HEK293T (cell line): ENCODE results near the gene ZSCAN20.
"Not testable (repeated sequence)": the region's sequence is repeated elsewhere in the genome, so short reads cannot be mapped to it uniquely, and the experiment has no call there.

Experiments used
- CTCF ChIA-PET: fragments of 350-600 bp; formaldehyde crosslinking; extraction: SDS; loops from one replicate; lab custom pipeline; 2021; ENCODE audit warnings: antibody characterized with exemption, inconsistent platforms; lab: Yijun Ruan, JAX
- POLR2A ChIA-PET: fragments of 350-600 bp; formaldehyde crosslinking; extraction: SDS; loops from one replicate; lab custom pipeline; 2020; ENCODE audit warnings: antibody characterized with exemption, inconsistent platforms; lab: Yijun Ruan, JAX
- DNase-seq: peaks from one replicate; pipeline ENCODE4 v3.0.0; 2012; ENCODE audit warnings: mixed read lengths; ENCODE audit errors: extremely low spot score
- ARNT ChIP-seq: fragments of 450-650 bp; IDR thresholded peaks from 2 replicates; pipeline ENCODE4 v1.6.1; 2017; ENCODE audit warnings: mild to moderate bottlenecking
- BHLHE40 ChIP-seq: fragments of 450-650 bp; IDR thresholded peaks from 2 replicates; pipeline ENCODE4 v1.6.1; 2016; ENCODE audit warnings: mild to moderate bottlenecking, moderate library complexity, borderline replicate concordance
- CTBP1 ChIP-seq: fragments of 450-650 bp; IDR thresholded peaks from 2 replicates; pipeline ENCODE4 v1.6.1; 2016; ENCODE audit warnings: borderline replicate concordance
- ELF4 ChIP-seq: fragments of 450-650 bp; IDR thresholded peaks from 2 replicates; pipeline ENCODE4 v1.6.1; 2017; ENCODE audit warnings: antibody characterized with exemption
- FOXA1 ChIP-seq: fragments of 450-650 bp; IDR thresholded peaks from 2 replicates; pipeline ENCODE4 v1.6.1; 2016; ENCODE audit warnings: mild to moderate bottlenecking
- FOXK2 ChIP-seq: fragments of 450-650 bp; IDR thresholded peaks from 2 replicates; pipeline ENCODE4 v1.6.1; 2016; ENCODE audit warnings: mild to moderate bottlenecking
- FOXM1 ChIP-seq: fragments of 450-650 bp; IDR thresholded peaks from 2 replicates; pipeline ENCODE4 v1.6.1; 2017; ENCODE audit warnings: mild to moderate bottlenecking, borderline replicate concordance
- HDGF ChIP-seq: fragments of 450-650 bp; IDR thresholded peaks from 2 replicates; pipeline ENCODE4 v1.6.1; 2017; ENCODE audit warnings: antibody characterized with exemption, borderline replicate concordance
- L3MBTL2 ChIP-seq: fragments of 450-650 bp; conservative IDR thresholded peaks from 2 replicates; pipeline ENCODE4 v1.6.1; 2016; ENCODE audit warnings: mild to moderate bottlenecking
- LEF1 ChIP-seq: fragments of 450-650 bp; IDR thresholded peaks from 2 replicates; pipeline ENCODE4 v1.6.1; 2017; ENCODE audit warnings: mild to moderate bottlenecking, borderline replicate concordance
- NFRKB ChIP-seq: fragments of 450-650 bp; IDR thresholded peaks from 2 replicates; pipeline ENCODE4 v1.6.1; 2016; ENCODE audit warnings: mild to moderate bottlenecking, moderate library complexity
- SP1 ChIP-seq: fragments of 450-650 bp; IDR thresholded peaks from 2 replicates; pipeline ENCODE4 v1.6.1; 2017
- SUZ12 ChIP-seq: fragments of 450-650 bp; IDR thresholded peaks from 2 replicates; pipeline ENCODE4 v1.6.1; 2016; ENCODE audit warnings: mild to moderate bottlenecking
- TARDBP ChIP-seq: fragments of 450-650 bp; IDR thresholded peaks from 2 replicates; pipeline ENCODE4 v1.6.1; 2016
- ZNF384 ChIP-seq: fragments of 450-650 bp; IDR thresholded peaks from 2 replicates; pipeline ENCODE4 v1.6.1; 2016
- TF ChIP-seq, protein P1 (sequence below): fragments of 450-650 bp; IDR thresholded peaks from 2 replicates; pipeline ENCODE4 v1.6.1; 2016

Gene ZSCAN20

DNA sequence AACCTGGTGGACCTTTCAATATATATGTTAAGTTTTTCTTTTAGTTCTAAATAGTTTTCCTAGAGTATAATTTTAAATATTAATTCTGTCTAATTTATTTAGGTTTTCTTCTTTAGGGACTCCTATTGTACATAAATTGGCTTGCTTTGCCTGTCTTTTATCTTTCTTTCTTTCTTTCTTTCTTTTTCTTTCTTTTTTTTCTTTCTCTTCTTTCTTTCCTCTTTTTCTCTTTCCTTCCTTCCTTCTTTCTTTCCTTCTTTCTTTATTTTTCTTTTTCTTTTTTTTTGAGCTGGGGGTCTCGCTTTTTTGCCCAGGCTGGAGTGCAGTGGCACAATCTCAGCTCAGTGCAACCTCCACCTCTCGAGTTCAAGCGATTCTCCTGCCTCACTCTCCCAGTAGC, 35.2 kb downstream of the ZSCAN20 start:
- DNase-seq, result no peak
- TF ChIP-seq BHLHE40, result no peak
- TF ChIP-seq HDGF, result no peak
- TF ChIP-seq FOXM1, result no peak
- no peak for TF ChIP-seq LEF1
- TF ChIP-seq FOXK2, result no peak
- TF ChIP-seq ARNT, result no peak
- no peak for TF ChIP-seq CTBP1
- no peak for TF ChIP-seq SUZ12
- TF ChIP-seq ELF4, result no peak
- TF ChIP-seq, protein P1, sequence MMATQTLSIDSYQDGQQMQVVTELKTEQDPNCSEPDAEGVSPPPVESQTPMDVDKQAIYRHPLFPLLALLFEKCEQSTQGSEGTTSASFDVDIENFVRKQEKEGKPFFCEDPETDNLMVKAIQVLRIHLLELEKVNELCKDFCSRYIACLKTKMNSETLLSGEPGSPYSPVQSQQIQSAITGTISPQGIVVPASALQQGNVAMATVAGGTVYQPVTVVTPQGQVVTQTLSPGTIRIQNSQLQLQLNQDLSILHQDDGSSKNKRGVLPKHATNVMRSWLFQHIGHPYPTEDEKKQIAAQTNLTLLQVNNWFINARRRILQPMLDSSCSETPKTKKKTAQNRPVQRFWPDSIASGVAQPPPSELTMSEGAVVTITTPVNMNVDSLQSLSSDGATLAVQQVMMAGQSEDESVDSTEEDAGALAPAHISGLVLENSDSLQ, result no peak
- no peak for TF ChIP-seq FOXA1
- ChIA-PET CTCF (no interaction called here), POLR2A (no interaction called here)

DNA sequence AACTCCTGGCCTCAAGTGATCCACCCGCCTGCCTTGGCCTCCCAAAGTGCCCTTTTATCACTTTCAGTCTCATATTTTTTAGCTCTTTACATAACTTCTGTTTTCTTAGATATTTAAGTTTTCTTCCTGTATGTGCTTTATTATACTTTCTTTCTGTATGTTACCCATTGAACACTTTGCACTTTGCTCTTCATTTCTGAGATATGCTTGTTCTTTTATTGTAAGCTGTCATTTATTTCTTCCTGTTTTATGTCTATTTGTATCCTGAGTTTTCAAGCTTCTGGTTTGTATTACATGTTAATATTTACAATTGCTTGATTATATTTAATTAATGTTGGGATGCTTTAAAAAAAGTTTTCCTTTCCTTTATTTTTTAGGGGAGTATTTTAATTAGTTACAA, 35.7 kb downstream of the ZSCAN20 start:
- DNase-seq, result no peak
- CTCF ChIA-PET, result no interaction called here
- no peak for TF ChIP-seq SP1
- TF ChIP-seq FOXA1, result no peak
- TF ChIP-seq, protein P1, result no peak
- POLR2A ChIA-PET, result no interaction called here

GRCh38 chr1:33509276-33509675, 36.8 kb downstream of the ZSCAN20 start:
- DNase-seq, POLR2A ChIA-PET, CTCF ChIA-PET: not testable (repeated sequence)

DNA sequence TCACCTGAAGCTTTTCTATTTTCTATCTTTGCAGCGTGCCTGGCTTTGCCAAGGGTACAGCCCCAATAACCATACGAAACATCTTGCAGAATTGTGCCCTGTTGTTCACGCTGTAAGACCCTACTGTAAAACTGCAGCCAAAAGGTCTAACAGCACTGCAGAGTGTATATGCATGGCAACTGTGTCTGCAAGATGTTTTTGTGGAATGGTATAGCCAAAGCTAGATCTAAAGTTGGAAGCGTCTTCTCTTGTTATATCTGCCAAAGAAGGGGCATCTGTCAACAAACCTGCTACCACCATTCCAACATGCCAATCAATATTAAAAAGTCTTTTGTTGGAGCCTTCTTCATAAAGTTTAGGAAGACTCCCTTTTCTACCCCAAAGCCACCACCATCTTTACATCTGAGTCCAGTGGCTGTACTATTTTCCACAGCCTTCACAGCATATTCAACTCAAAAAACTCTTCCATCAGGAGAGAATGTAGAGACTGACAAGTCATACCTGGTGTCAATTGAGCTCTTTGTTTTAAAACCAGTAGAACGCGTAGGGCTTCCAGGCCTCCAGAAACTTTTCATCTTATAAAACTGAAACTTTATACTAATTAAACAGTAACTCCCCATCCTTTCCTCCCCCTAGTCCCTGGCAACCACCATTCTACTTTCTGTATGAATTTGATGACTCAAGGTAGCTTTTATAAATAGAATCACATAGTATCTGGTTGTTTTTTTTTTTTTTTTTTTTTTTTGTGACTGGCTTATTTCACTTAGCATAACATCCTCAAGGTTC, 40.0 kb downstream of the ZSCAN20 start:
- no peak for DNase-seq
- POLR2A ChIA-PET, result no interaction called here
- no peak for TF ChIP-seq SUZ12
- TF ChIP-seq ELF4, result no peak
- no peak for TF ChIP-seq FOXK2
- no peak for TF ChIP-seq LEF1
- TF ChIP-seq ARNT, result no peak
- no peak for TF ChIP-seq FOXA1
- no peak for TF ChIP-seq FOXM1
- TF ChIP-seq HDGF, result no peak
- TF ChIP-seq, protein P1, result no peak
- no peak for TF ChIP-seq NFRKB
- no peak for TF ChIP-seq CTBP1
- no peak for TF ChIP-seq SP1
- no peak for TF ChIP-seq L3MBTL2
- TF ChIP-seq BHLHE40, result no peak
- TF ChIP-seq TARDBP, result no peak
- TF ChIP-seq ZNF384, result no peak
- CTCF ChIA-PET, result no interaction called here

DNA sequence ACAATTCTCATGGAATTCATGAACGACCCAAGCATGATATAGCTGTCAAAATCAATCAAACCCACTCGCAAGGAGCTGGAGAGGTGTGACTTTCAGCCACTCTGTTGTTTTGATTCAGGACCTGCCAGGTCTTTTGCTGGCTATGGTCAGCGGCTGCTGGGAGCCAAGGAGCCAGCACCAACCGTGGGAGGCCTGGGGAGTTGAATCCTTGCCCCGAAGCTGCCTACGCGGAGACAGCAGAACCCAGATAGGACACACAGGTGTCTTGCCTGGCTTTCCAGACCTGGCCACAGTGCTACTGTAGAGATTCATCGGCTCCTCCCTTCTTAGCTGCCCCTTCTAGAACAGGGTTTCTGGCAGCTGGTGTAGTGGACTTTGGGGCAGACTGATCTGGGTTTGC, 42.7 kb downstream of the ZSCAN20 start:
- DNase-seq, result no peak
- ChIA-PET CTCF (no interaction called here), POLR2A (no interaction called here)
- TF ChIP-seq FOXA1, result no peak
- no peak for TF ChIP-seq ARNT
- no peak for TF ChIP-seq BHLHE40
- TF ChIP-seq, protein P1, result no peak
- no peak for TF ChIP-seq ELF4
- TF ChIP-seq LEF1, result no peak
- TF ChIP-seq FOXK2, result no peak
- TF ChIP-seq FOXM1, result no peak
- no peak for TF ChIP-seq ZNF384
- TF ChIP-seq HDGF, result no peak
- no peak for TF ChIP-seq L3MBTL2
- no peak for TF ChIP-seq SUZ12
- no peak for TF ChIP-seq SP1
- TF ChIP-seq NFRKB, result no peak

- TF ChIP-seq FOXA1, result no peak
- no peak for TF ChIP-seq FOXM1
- no peak for TF ChIP-seq L3MBTL2
- TF ChIP-seq, protein P1, result no peak
- CTCF ChIA-PET, result no interaction called here
- POLR2A ChIA-PET, result no interaction called here
- no peak for DNase-seq
Observed at GRCh38 chr1:33515607-33516006, 43.2 kb downstream of the ZSCAN20 start.
